Kidney (tissue), 22 donors: ENCODE measurements around the gene WFDC1. TPM values are rescaled to one million over a fixed set of nuclear protein-coding genes. Genes with fewer than 3 reads are reported as not detected.

Experiments
- DNase-seq, 5 donors: peaks; one replicate each; pipeline ENCODE4 v3.0.0-alpha.2; 2013 to 2020
- FAIRE-seq: peaks from 2 replicates; lab custom pipeline; 2012; peaks lifted over from hg19 to GRCh38; lab: Jason Lieb, UNC
- H3K27ac ChIP-seq, 2 donors: one replicate each; pipeline ENCODE4 v1.7.0; 2013; ENCODE audit warnings: low read depth in 2 of 2, low read length in 2 of 2, inconsistent platforms in 1 of 2
- H3K27me3 ChIP-seq: one replicate; pipeline ENCODE4 v1.7.1; 2013; ENCODE audit warnings: low read length, inconsistent platforms; ENCODE audit not compliant: control insufficient read depth, insufficient read depth
- H3K36me3 ChIP-seq, 3 donors: one replicate each; pipeline versions ENCODE4 v1.7.0 to v1.7.1; 2013; ENCODE audit warnings: low read length in 3 of 3, control low read depth in 1 of 3, inconsistent platforms in 1 of 3; ENCODE audit not compliant: insufficient read depth in 3 of 3, control insufficient read depth in 2 of 3
- H3K4me1 ChIP-seq, 3 donors: one replicate each; pipeline versions ENCODE4 v1.7.0 to v1.7.1; 2013; ENCODE audit warnings: low read length in 3 of 3, inconsistent platforms in 1 of 3, low read depth in 1 of 3; ENCODE audit not compliant: control insufficient read depth in 2 of 3, insufficient read depth in 2 of 3
- H3K4me3 ChIP-seq, 3 donors: one replicate each; pipeline versions ENCODE4 v1.7.0 to v1.8.1; 2013; ENCODE audit warnings: low read length in 3 of 3, control low read depth in 1 of 3, inconsistent platforms in 1 of 3
- H3K9ac ChIP-seq, 3 donors: one replicate each; pipeline versions ENCODE4 v1.7.0 to v1.7.1; 2013; ENCODE audit warnings: low read length in 3 of 3, control low read depth in 1 of 3, inconsistent platforms in 1 of 3
- H3K9me3 ChIP-seq, 3 donors: one replicate each; pipeline versions ENCODE4 v1.7.0 to v1.7.1; 2013; ENCODE audit warnings: low read length in 3 of 3, control low read depth in 1 of 3, inconsistent platforms in 1 of 3; ENCODE audit not compliant: control insufficient read depth in 2 of 3, insufficient read depth in 1 of 3
- intact Hi-C: fragments of 100-400 bp; cut with DNase I; formaldehyde crosslinking; loops from one replicate; pipeline ENCODE4 v1.11.1; 2022
- long read RNA-seq, 10 donors: library from polyadenylated mRNA in 1 of 10; unstranded in 1 of 10; transcript quantifications; one replicate each; pipeline ENCODE4 v2.0.0 and lab custom pipeline, GENCODE V29; 2021 to 2026
- polyA plus RNA-seq: library from polyadenylated mRNA; stranded (reverse); fragments of 350-450 nt; fragmentation: Illumina TruSeq; extraction: RNeasy Lipid Tissue Mini Kit (QIAGEN cat#74804); gene quantifications from one replicate; pipeline ENCODE4 v1.2.3, GENCODE V29; 2014; ENCODE audit warnings: low read depth, low replicate concordance; ENCODE audit not compliant: insufficient read depth
- total RNA-seq: library from RNA; stranded (reverse); fragmentation: NEBNext Ultra II Directional; extraction: Animal tissue kit (Norgen Biotek cat#: 25700); gene quantifications from one replicate; pipeline ENCODE4 v1.2.1, GENCODE V29; 2021
- TF ChIP-seq, protein P1 (sequence below): IDR thresholded peaks from 3 replicates; pipeline ENCODE4 v1.5.1; 2012; ENCODE audit warnings: mild to moderate bottlenecking, moderate library complexity, borderline replicate concordance; ENCODE audit not compliant: insufficient read depth; ENCODE audit errors: extremely low read depth
- donor health status: control.
- donor health status: control.
- donor health status: control.
- donor health status: control.
- donor health status: control.
- donor health status: DM: yes; HTN: yes; CAD: no.
- donor health status: Normal renal cell carcinoma (clear cell type).

The WFDC1 gene, protein sequence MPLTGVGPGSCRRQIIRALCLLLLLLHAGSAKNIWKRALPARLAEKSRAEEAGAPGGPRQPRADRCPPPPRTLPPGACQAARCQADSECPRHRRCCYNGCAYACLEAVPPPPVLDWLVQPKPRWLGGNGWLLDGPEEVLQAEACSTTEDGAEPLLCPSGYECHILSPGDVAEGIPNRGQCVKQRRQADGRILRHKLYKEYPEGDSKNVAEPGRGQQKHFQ
- 11.1 TPM for total RNA-seq
- polyA plus RNA-seq, result 34.8 TPM
- long read RNA-seq, donor 1, full-length matches to known transcripts, result 2 of 2 reads
- long read RNA-seq, donor 1, partial matches to known transcripts, result 0 of 2 reads
- long read RNA-seq, donor 1, other reads (novel, unspliced or antisense), result 0 of 2 reads
- long read RNA-seq, donor 2, full-length matches to known transcripts, result 2 of 2 reads
- long read RNA-seq, donor 2, partial matches to known transcripts, result 0 of 2 reads
- long read RNA-seq, donor 2, other reads (novel, unspliced or antisense), result 0 of 2 reads
- long read RNA-seq, donor 3, result 0 reads
- long read RNA-seq, donor 4, transcript WFDC1-201 (7 exons, 1,534 nt), result major isoform, 5 of 5 reads
- long read RNA-seq, donor 4, partial matches to known transcripts, result 0 of 5 reads
- long read RNA-seq, donor 4, other reads (novel, unspliced or antisense), result 0 of 5 reads
- long read RNA-seq, donor 5, result 0 reads
- long read RNA-seq, donor 6, result 0 reads
- long read RNA-seq, donor 7, transcript WFDC1-201 (7 exons, 1,534 nt), result major isoform, 10 of 13 reads
- long read RNA-seq, donor 7, partial matches to known transcripts, result 0 of 13 reads
- long read RNA-seq, donor 7, other reads (novel, unspliced or antisense), result 2 of 13 reads
- long read RNA-seq, donor 8, full-length matches to known transcripts, result 2 of 2 reads
- long read RNA-seq, donor 8, partial matches to known transcripts, result 0 of 2 reads
- long read RNA-seq, donor 8, other reads (novel, unspliced or antisense), result 0 of 2 reads
- long read RNA-seq, donor 9, partial matches to known transcripts, result 0 of 1 reads
- long read RNA-seq, donor 9, other reads (novel, unspliced or antisense), result 0 of 1 reads
- long read RNA-seq, donor 10, full-length matches to known transcripts, result 1 of 1 reads
- long read RNA-seq, donor 10, partial matches to known transcripts, result 0 of 1 reads
- long read RNA-seq, donor 10, other reads (novel, unspliced or antisense), result 0 of 1 reads

DNA sequence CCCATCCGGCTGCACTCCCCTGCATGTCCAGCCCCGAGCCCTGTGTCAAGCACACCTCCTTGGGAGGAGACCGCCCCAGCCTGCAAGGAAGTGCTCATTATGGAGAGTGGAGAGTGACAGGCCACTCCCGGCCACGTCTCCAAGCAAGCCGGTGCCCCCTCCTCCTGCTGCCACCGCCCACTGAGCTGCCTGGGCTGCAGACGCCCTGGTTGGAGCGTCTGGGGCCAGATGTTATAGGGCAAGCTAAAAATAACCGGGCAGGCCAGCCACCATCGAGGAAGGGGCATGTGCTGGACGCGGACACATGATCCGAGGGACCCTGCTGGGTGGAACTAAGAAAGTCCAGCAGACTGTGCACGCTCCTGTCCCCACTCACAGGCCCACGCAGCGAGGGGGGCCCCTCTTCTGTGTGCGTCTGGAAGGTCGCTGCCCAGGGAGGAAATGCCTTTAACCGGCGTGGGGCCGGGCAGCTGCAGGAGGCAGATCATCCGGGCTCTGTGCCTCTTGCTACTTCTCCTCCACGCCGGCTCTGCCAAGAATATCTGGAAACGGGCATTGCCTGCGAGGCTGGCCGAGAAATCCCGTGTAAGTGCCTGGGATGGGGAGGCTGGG, at the start of gene WFDC1:
TSS of gene WFDC1 (plus strand) at position 348 of the 612 bp plus-strand sequence. CDS start at position 442, 94 bp downstream.
- Histone ChIP-seq H3K9ac (peak within 1 kb of the TSS in 1 of 3 donors; percentile 53), H3K27me3 (no peaks in the 10 kb centered on the region), H3K4me1 (peaks cover 0 to 10% (median 3%) of the 10 kb centered on the region in 3 donors), H3K9me3 (no peaks in the 10 kb centered on the region), H3K27ac (peak within 1 kb of the TSS; percentile 20 to 51), H3K4me3 (peak within 1 kb of the TSS in 2 of 3 donors; percentile 45 to 65), H3K36me3 (no peaks in the 10 kb centered on the region)
- DNase-seq (peak; percentile 59 to 85 (median 68)), FAIRE-seq (no peak)
- TF ChIP-seq, protein P1, sequence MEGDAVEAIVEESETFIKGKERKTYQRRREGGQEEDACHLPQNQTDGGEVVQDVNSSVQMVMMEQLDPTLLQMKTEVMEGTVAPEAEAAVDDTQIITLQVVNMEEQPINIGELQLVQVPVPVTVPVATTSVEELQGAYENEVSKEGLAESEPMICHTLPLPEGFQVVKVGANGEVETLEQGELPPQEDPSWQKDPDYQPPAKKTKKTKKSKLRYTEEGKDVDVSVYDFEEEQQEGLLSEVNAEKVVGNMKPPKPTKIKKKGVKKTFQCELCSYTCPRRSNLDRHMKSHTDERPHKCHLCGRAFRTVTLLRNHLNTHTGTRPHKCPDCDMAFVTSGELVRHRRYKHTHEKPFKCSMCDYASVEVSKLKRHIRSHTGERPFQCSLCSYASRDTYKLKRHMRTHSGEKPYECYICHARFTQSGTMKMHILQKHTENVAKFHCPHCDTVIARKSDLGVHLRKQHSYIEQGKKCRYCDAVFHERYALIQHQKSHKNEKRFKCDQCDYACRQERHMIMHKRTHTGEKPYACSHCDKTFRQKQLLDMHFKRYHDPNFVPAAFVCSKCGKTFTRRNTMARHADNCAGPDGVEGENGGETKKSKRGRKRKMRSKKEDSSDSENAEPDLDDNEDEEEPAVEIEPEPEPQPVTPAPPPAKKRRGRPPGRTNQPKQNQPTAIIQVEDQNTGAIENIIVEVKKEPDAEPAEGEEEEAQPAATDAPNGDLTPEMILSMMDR, result no peak
- intact Hi-C loops, result no loop called here

DNA sequence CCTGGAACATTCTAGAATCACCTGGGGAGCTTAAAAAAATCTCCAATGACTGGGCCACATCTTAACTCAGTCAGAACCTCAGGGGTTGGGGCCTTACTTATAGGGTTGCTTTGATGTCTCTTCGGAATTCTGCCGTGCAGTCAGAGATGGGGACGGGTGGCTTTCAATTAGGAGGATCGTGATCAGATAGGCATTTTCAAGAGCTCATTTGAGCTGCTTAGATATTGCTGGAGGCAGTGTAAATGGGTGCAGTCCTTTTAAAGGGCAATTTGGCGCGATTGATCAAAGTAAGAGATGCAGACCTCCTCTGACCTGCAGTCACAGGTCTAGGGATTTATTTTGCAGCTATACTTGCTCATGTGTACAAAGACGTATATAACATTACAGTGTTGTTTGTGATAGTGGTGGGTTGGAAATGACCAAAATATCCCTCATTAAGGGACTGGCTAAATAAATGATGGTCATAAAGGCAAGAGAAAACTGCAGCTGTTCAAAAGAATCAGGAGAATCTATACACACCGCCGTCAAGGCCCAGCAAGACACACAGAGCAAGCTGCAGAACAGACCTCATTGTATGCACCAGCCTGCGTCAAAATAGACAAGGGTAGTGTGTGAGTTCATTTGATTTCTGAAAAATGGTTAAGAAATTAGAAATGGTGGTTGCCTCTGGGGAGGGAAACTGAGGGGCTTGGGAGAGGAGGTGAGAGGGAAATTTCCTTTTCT, 48.6 kb upstream of the WFDC1 start:
- no peak overlapping the region for H3K9ac ChIP-seq
- intact Hi-C loops, result no loop called here
- H3K4me3 ChIP-seq, result no peak overlapping the region
- TF ChIP-seq, protein P1, result no peak
- no peaks in the 10 kb centered on the region for H3K36me3 ChIP-seq
- no peaks in the 10 kb centered on the region for H3K27me3 ChIP-seq
- H3K9me3 ChIP-seq, result no peaks in the 10 kb centered on the region
- H3K4me1 ChIP-seq, result no peaks in the 10 kb centered on the region
- H3K27ac ChIP-seq, result no peak overlapping the region
- FAIRE-seq (no peak), DNase-seq (no peak)

- FAIRE-seq (no peak), DNase-seq (no peak)
- Histone ChIP-seq H3K4me1 (no peaks in the 10 kb centered on the region), H3K27me3 (no peaks in the 10 kb centered on the region), H3K36me3 (no peaks in the 10 kb centered on the region), H3K9ac (no peak overlapping the region), H3K27ac (no peak overlapping the region), H3K4me3 (no peak overlapping the region), H3K9me3 (no peaks in the 10 kb centered on the region)
- TF ChIP-seq, protein P1, result no peak
- intact Hi-C loops, result no loop called here
Measured at GRCh38 chr16:84246679-84247077, 48.0 kb upstream of the WFDC1 start.
